ENCODE measurements around the gene KLHL14. TPM values are rescaled to one million over a fixed set of nuclear protein-coding genes. Genes with fewer than 3 reads are reported as not detected.

KLHL14 gene
- total RNA-seq, 4 donors from 2014 or later, result 0.28 to 14.0 (median 1.1) TPM

DNA sequence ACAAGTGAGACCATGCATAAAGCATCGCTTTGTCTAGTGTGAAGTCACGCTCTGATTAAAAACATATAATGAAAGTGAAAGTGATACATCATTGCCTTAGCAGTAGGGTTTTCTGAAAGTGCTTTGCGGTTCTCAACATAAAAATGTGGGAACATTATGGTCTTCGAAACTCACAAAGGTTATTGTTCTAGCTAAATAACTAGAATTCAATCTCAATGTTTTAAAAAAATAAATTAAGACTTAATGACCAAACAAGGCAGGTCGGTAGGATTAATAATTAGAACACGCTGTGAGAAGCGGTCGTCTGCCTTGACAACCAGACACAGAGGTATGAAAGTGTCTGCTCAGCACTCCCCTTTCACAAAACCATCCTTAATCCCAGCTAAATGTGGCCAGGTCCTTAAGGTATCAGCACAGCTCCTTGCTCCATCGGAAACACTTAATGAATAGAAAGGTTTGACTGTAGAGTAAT lies 42.2 kb downstream of the KLHL14 start:
- peak overlapping the region in 1 of 4 donors; percentile 33 for H3K27ac ChIP-seq
- H3K36me3 ChIP-seq, result no peaks in the 10 kb centered on the region
- no peaks in the 10 kb centered on the region for H3K9me3 ChIP-seq
- TF ChIP-seq POLR2A (IDR thresholded peaks at IDR 0.05) (no peak), CTCF (IDR thresholded peaks at IDR 0.05) (no peak)
- H3K27me3 ChIP-seq, result no peaks in the 10 kb centered on the region
- H3K4me1 ChIP-seq, result no peaks in the 10 kb centered on the region
- no peak for DNase-seq
- H3K4me3 ChIP-seq, result peak overlapping the region; percentile 7 to 42 (median 26)

- Histone ChIP-seq H3K4me3 (peak overlapping the region in 2 of 4 donors; percentile 40 to 42), H3K27me3 (no peaks in the 10 kb centered on the region), H3K4me1 (no peaks in the 10 kb centered on the region), H3K27ac (no peak overlapping the region), H3K36me3 (no peaks in the 10 kb centered on the region), H3K9me3 (no peaks in the 10 kb centered on the region)
- TF ChIP-seq POLR2A (IDR thresholded peaks at IDR 0.05), result no peak
- TF ChIP-seq CTCF (IDR thresholded peaks at IDR 0.05), result no peak
- no peak for DNase-seq
Observed at GRCh38 chr18:32730068-32730467, 42.8 kb downstream of the KLHL14 start.

DNA sequence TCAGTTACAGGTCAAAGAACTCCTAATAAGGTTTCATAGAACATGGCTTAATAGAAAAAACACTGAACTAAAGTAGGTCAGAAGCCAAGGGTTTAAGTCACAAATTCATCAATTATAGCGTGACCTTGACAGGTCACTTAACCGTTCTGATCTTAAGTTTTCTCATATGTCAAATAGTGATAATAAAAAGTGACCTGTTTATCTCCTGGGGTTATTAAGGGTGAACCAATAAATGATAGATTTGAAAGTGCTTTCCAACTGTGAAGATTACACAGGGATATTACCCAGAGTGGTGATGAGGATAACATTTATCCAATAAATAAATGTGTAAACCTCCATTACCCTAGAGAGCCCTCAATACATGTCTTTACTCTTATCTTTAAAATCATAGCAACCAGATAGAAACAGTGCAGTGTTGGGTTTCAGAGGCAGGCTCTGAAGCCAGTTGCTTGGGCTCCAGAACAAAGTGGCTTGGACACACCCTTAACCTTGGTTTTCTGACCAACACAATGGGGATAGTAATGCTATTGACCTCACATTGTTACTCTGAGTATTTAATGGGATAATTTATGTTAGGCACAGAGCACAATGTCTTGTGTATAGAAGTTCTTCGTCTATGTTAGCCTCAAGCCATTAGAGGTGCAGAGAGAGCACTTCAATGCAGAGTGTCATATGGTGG lies 48.6 kb downstream of the KLHL14 start:
- Histone ChIP-seq H3K4me3 (no peak overlapping the region), H3K27me3 (no peaks in the 10 kb centered on the region), H3K4me1 (no peaks in the 10 kb centered on the region), H3K9me3 (no peaks in the 10 kb centered on the region), H3K36me3 (no peaks in the 10 kb centered on the region), H3K27ac (no peak overlapping the region)
- no peak for TF ChIP-seq POLR2A (IDR thresholded peaks at IDR 0.05)
- DNase-seq, result no peak

DNA sequence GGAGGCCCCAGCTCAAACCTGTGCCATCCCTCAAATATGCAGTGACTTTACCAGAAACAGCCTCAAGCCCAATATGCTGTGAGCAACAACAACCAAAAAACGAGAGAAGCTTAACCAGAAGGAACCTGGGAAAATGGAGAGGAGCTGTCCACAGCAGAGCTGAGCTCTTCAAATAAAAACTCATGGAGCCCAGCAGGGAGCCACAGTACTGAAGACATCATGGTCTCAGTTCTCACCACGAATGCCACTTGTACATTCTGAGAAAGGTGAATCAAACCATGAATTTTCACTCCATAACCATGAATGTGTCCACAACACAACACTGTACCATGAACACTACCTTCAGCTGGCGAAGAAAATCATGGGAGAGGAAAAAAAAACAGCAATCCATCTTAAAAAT lies 50.5 kb downstream of the KLHL14 start:
- DNase-seq, result no peak
- no peak for TF ChIP-seq CTCF (IDR thresholded peaks at IDR 0.05)
- TF ChIP-seq POLR2A (IDR thresholded peaks at IDR 0.05), result no peak
- H3K27me3 ChIP-seq, result no peaks in the 10 kb centered on the region
- H3K27ac ChIP-seq, result no peak overlapping the region
- no peak overlapping the region for H3K4me3 ChIP-seq
- H3K9me3 ChIP-seq, result no peaks in the 10 kb centered on the region
- H3K4me1 ChIP-seq, result no peaks in the 10 kb centered on the region
- H3K36me3 ChIP-seq, result no peaks in the 10 kb centered on the region

- H3K4me1 ChIP-seq, result no peaks in the 10 kb centered on the region
- no peak for DNase-seq
- no peaks in the 10 kb centered on the region for H3K27me3 ChIP-seq
- TF ChIP-seq CTCF (IDR thresholded peaks at IDR 0.05) (no peak), POLR2A (IDR thresholded peaks at IDR 0.05) (no peak)
- no peaks in the 10 kb centered on the region for H3K9me3 ChIP-seq
- H3K4me3 ChIP-seq, result no peak overlapping the region
- H3K27ac ChIP-seq, result no peak overlapping the region
- H3K36me3 ChIP-seq, result no peaks in the 10 kb centered on the region
Observed at GRCh38 chr18:32717126-32717525, 55.7 kb downstream of the KLHL14 start.

DNA sequence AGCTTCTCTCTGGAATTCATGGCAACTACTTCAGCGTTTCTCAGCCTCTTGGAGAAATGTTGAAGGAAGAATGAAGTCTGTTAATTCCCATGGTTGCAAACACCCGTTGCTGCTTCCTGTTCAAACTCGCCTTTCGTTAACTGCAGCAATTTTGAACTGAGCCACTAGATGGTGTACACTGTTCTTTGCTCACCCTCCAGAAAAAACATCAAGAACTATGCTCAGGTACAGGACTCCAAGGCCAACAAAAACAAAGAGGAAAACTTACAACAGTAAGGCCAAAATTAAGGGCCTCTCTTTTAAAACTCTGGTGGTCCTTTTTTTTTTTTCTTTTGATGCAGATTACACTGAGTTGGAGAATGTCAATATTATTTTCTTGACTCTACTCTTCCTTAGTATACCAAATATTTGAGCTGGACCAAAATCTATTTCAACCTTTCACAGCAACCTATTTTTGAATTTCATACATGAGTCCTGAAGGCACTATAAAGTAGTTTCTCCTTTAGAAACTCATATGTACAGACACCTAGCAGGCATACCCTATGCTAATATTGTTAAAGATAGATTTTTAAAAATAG lies 58.2 kb downstream of the KLHL14 start:
- H3K36me3 ChIP-seq, result no peaks in the 10 kb centered on the region
- H3K4me1 ChIP-seq, result no peaks in the 10 kb centered on the region
- no peaks in the 10 kb centered on the region for H3K27me3 ChIP-seq
- no peak overlapping the region for H3K4me3 ChIP-seq
- peak in 2 of 3 donors; percentile 26 to 66 for DNase-seq
- no peak for TF ChIP-seq POLR2A (IDR thresholded peaks at IDR 0.05)
- TF ChIP-seq CTCF (IDR thresholded peaks at IDR 0.05), result peak; percentile 41 to 79 (median 73)
- no peaks in the 10 kb centered on the region for H3K9me3 ChIP-seq
- H3K27ac ChIP-seq, result no peak overlapping the region

All from Peyer's patch (tissue), 4 donors.